ENCODE results near the gene PGGHG. TPM values are rescaled to one million over a fixed set of nuclear protein-coding genes. Genes with fewer than 3 reads are reported as not detected.

Gene PGGHG
- total RNA-seq, 1 experiment from 2014 or later: 9.5 TPM

DNA sequence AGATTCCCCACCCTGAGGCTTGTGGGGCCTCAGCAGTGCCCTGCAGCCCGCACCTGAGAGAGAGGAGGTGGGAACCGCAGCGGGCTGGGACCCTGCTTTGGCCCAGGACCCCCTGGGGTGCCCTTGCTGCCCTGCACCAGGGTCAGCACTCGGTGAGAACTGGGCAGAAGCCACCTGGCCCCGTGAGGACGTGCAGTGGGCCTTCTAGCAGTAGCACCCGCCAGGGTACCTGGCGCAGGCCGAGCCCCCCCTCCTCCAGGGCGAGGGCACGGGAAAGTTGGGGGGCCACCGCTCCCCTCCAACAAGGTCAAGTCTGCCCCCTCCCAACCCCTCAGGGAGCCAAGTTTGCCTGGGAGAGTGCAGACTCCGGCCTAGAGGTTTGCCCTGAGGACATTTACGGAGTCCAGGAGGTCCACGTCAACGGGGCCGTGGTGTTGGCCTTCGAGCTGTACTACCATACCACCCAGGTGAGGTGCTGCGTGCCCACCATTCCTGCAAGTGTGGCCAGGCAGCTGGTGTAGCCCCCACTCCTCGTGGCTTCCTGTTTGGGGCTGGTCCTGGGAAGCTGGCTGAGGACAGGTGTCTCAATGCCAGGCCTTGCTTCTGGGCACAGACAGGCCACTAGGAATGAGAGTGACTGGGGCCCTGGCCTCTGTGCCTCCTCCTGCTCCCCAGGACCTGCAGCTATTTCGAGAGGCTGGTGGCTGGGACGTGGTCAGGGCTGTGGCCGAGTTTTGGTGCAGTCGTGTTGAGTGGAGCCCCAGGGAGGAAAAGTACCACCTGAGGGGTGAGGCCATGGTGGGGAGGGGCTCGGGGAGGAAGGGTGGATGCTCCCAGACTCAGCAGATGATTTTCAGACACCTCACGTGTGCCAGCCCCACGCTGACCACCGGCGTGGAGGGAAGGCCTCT is 3.5 kb downstream of the PGGHG start:
- Mint-ChIP-seq H3K4me1 (ENCODE audit: low read depth, unreplicated experiment) (peaks cover 9% of the 10 kb centered on the region), H3K9me3 (ENCODE audit: low read depth, unreplicated experiment) (no peaks in the 10 kb centered on the region), H3K27ac (ENCODE audit: unreplicated experiment) (no peak overlapping the region), H3K4me3 (ENCODE audit: low read depth, unreplicated experiment) (no peak overlapping the region), H3K36me3 (ENCODE audit: insufficient read depth, unreplicated experiment) (peaks cover 13% of the 10 kb centered on the region), H3K27me3 (ENCODE audit: unreplicated experiment) (peaks cover 38% of the 10 kb centered on the region)
- no peak for DNase-seq
- CTCF ChIA-PET: no interaction called here
- no TSS peak for BruUV-seq (replicated peaks)
- TF ChIP-seq, protein P1, sequence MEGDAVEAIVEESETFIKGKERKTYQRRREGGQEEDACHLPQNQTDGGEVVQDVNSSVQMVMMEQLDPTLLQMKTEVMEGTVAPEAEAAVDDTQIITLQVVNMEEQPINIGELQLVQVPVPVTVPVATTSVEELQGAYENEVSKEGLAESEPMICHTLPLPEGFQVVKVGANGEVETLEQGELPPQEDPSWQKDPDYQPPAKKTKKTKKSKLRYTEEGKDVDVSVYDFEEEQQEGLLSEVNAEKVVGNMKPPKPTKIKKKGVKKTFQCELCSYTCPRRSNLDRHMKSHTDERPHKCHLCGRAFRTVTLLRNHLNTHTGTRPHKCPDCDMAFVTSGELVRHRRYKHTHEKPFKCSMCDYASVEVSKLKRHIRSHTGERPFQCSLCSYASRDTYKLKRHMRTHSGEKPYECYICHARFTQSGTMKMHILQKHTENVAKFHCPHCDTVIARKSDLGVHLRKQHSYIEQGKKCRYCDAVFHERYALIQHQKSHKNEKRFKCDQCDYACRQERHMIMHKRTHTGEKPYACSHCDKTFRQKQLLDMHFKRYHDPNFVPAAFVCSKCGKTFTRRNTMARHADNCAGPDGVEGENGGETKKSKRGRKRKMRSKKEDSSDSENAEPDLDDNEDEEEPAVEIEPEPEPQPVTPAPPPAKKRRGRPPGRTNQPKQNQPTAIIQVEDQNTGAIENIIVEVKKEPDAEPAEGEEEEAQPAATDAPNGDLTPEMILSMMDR (IDR thresholded peaks at IDR 0.05; ENCODE audit: unreplicated experiment): no peak
- intact Hi-C loops (cut with micrococcal nuclease; ENCODE audit: unreplicated experiment): no loop called here

DNA sequence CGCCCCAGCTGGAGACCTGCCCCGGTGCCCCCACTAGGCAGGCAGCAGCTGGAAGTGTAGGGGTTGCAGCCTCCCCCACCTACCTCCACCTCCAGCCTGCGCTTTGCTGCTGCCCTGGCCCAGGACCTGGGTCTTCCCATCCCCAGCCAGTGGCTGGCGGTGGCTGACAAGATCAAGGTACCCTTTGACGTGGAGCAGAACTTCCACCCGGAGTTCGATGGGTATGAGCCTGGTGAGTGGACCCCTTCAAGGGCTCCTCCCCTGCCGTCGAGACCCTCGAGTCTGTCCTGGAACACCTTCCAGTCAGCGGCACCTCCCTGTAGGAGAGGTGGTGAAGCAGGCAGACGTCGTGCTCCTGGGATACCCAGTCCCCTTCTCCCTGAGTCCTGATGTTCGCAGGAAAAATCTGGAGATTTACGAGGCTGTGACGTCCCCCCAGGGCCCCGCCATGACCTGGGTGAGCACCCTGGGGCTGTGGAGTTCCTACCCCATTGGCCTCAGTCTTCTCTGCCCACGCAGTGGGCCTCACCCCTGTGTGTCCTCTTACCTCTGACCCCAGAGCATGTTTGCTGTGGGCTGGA is 4.4 kb downstream of the PGGHG start:
- no TSS peak for BruUV-seq (replicated peaks)
- H3K4me1 Mint-ChIP-seq (ENCODE audit: low read depth, unreplicated experiment): no peaks in the 10 kb centered on the region
- DNase-seq: no peak
- peaks cover 38% of the 10 kb centered on the region for H3K27me3 Mint-ChIP-seq (ENCODE audit: unreplicated experiment)
- H3K4me3 Mint-ChIP-seq (ENCODE audit: low read depth, unreplicated experiment): no peak overlapping the region
- no peaks in the 10 kb centered on the region for H3K9me3 Mint-ChIP-seq (ENCODE audit: low read depth, unreplicated experiment)
- intact Hi-C loops (cut with micrococcal nuclease; ENCODE audit: unreplicated experiment): no loop called here
- TF ChIP-seq, protein P1 (IDR thresholded peaks at IDR 0.05; ENCODE audit: unreplicated experiment): no peak
- H3K36me3 Mint-ChIP-seq (ENCODE audit: insufficient read depth, unreplicated experiment): peaks cover 10% of the 10 kb centered on the region
- CTCF ChIA-PET: no interaction called here
- H3K27ac Mint-ChIP-seq (ENCODE audit: unreplicated experiment): no peak overlapping the region

DNA sequence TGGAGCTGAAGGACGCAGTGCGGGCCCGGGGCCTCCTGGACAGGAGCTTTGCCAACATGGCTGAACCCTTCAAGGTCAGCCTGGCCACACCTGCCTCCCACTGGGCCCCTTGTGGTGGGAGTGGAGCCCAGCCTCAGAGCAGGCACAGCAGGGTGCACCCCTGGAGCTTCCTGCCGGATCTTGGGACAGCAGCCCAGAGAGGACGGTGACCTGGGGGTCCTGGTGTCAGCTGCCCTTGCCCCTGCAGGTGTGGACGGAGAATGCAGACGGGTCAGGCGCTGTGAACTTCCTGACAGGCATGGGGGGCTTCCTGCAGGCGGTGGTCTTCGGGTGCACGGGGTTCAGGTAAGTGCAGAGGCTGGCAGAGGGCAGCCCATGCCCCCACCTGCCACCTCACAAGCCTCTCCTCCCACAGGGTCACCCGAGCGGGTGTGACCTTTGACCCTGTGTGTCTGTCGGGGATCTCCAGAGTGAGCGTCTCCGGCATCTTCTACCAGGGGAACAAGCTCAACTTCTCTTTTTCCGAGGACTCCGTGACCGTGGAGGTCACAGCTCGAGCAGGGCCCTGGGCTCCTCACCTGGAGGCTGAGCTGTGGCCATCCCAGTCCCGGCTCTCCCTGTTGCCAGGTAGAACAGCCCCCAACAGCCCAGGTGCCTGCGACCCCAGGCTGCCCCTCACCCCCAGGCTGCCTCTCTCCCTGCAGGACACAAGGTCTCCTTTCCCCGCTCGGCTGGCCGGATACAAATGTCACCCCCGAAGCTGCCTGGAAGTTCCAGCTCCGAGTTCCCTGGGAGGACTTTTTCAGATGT is 5.1 kb downstream of the PGGHG start:
- Mint-ChIP-seq H3K27me3 (ENCODE audit: unreplicated experiment) (peaks cover 36% of the 10 kb centered on the region), H3K27ac (ENCODE audit: unreplicated experiment) (no peak overlapping the region), H3K4me3 (ENCODE audit: low read depth, unreplicated experiment) (no peak overlapping the region), H3K4me1 (ENCODE audit: low read depth, unreplicated experiment) (no peaks in the 10 kb centered on the region), H3K9me3 (ENCODE audit: low read depth, unreplicated experiment) (no peaks in the 10 kb centered on the region), H3K36me3 (ENCODE audit: insufficient read depth, unreplicated experiment) (peaks cover 7% of the 10 kb centered on the region)
- BruUV-seq (replicated peaks): no TSS peak
- TF ChIP-seq, protein P1 (IDR thresholded peaks at IDR 0.05; ENCODE audit: unreplicated experiment): no peak
- intact Hi-C loops (cut with micrococcal nuclease; ENCODE audit: unreplicated experiment): no loop called here
- DNase-seq: no peak
- CTCF ChIA-PET: no interaction called here

DNA sequence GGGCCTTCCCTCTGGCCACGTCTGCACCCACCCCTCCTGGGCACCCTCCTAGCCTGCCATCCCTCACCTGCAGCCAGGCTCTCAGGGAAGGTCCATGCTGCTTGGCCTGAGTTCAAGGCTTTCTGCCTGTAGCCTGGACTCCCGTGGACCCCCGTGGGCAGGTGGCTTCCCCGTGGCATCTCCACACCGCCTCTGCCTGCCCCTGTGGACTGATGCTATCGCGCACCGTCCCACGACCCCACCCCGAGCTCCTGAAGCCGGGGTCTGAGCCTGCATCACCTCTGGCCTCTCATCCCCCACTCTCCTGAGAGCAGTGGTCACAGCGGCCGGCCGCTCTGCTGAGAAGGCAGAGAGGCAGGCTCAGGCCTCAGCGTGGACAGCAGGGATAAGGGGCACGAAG is 5.9 kb downstream of the PGGHG start:
- Mint-ChIP-seq H3K9me3 (ENCODE audit: low read depth, unreplicated experiment) (no peaks in the 10 kb centered on the region), H3K27ac (ENCODE audit: unreplicated experiment) (no peak overlapping the region), H3K27me3 (ENCODE audit: unreplicated experiment) (peaks cover 37% of the 10 kb centered on the region), H3K4me1 (ENCODE audit: low read depth, unreplicated experiment) (no peaks in the 10 kb centered on the region), H3K36me3 (ENCODE audit: insufficient read depth, unreplicated experiment) (peaks cover 6% of the 10 kb centered on the region), H3K4me3 (ENCODE audit: low read depth, unreplicated experiment) (no peak overlapping the region)
- CTCF ChIA-PET: no interaction called here
- TF ChIP-seq, protein P1 (IDR thresholded peaks at IDR 0.05; ENCODE audit: unreplicated experiment): no peak
- intact Hi-C loops (cut with micrococcal nuclease; ENCODE audit: unreplicated experiment): no loop called here
- BruUV-seq (replicated peaks): no TSS peak
- DNase-seq: no peak

All from Calu3 (cell line).